Measurements from ENCODE around the gene PRSS2. TPM values are rescaled to one million over a fixed set of nuclear protein-coding genes. Genes with fewer than 3 reads are reported as not detected.

The PRSS2 gene
- total RNA-seq, 2 donors from 2014 or later: not detected

DNA sequence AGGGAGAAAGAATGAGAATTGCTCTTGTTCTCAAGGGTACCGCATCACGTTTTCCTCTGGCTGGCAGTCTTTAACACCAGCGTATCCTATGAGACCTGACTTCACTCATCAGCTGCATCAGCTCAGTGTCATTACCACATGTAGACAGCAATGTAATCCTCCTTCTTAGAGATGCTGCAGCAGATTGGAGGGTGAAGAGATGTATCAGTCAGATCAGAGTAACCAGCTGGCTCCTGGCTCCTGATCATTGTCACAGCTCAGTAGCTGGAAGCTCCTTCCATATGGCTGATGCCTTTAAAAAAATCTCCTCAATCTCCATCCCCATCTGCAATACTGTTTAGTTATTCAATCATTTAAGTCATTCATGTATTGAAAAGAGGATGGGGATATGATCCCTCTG is 44.4 kb downstream of the PRSS2 start:
- Mint-ChIP-seq H3K27me3 (peaks cover 30% of the 10 kb centered on the region), H3K36me3 (ENCODE audit: low read depth) (peaks cover 11% of the 10 kb centered on the region), H3K27ac (peak overlapping the region; percentile 47), H3K4me3 (peak overlapping the region; percentile 28), H3K4me1 (peaks cover 52% of the 10 kb centered on the region)
- DNase-seq (no peak), ATAC-seq (no peak)
- H3K9me3 ChIP-seq (ENCODE audit: control insufficient read depth, low read length, poor library complexity, severe bottlenecking): no peaks in the 10 kb centered on the region

- DNase-seq (no peak), ATAC-seq (no peak)
- Mint-ChIP-seq H3K27me3 (peaks cover 33% of the 10 kb centered on the region), H3K36me3 (ENCODE audit: low read depth) (peaks cover 14% of the 10 kb centered on the region), H3K4me1 (peaks cover 31% of the 10 kb centered on the region), H3K4me3 (no peak overlapping the region), H3K27ac (no peak overlapping the region)
- H3K9me3 ChIP-seq (ENCODE audit: control insufficient read depth, low read length, poor library complexity, severe bottlenecking): no peaks in the 10 kb centered on the region
Measured at GRCh38 chr7:142817506-142817905, 46.7 kb downstream of the PRSS2 start.

DNA sequence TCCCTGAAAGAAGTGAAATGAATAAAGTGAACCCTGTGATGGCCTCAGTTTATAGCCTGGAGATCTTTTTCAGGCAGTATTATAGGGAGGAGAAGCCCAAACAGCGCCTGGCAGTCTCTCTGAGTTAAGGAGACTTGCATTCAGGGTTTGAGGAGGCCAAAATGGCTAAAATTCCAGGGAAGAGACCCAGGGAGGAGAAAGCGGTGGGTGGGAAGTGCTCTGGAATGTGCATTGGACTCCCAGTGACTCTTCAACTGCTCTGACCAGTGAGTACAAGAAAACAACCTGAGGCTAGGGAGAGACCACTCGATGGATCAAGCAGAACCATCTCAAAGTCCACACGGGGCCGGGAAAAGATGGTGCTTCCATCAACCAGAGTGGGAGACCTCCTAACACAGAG is 48.8 kb downstream of the PRSS2 start:
- H3K9me3 ChIP-seq (ENCODE audit: control insufficient read depth, low read length, poor library complexity, severe bottlenecking): no peaks in the 10 kb centered on the region
- H3K27ac Mint-ChIP-seq: peak overlapping the region; percentile 57
- no peak for DNase-seq
- H3K4me1 Mint-ChIP-seq: peaks cover 13% of the 10 kb centered on the region
- ATAC-seq: no peak
- no peak overlapping the region for H3K4me3 Mint-ChIP-seq
- peaks cover 33% of the 10 kb centered on the region for H3K27me3 Mint-ChIP-seq
- H3K36me3 Mint-ChIP-seq (ENCODE audit: low read depth): peaks cover 17% of the 10 kb centered on the region

DNA sequence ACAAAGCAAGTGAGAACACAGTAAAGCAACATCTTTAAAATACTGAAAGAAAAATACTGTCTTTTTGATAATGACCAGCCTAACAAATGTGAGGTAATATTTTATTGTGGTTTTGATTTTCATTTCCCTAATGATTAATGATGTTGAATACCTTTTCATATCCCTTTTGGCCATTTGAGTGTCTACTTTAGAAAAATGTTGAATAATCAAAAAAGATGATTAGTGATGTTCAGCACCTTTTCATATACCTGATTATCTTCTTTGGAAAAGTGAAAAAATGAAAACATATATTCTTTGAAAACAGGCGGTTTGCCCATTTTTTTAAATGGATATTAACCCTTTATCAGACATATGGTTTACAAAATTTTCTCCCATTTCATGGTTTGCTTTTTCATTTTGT is 51.9 kb downstream of the PRSS2 start:
- peaks cover 33% of the 10 kb centered on the region for H3K27me3 Mint-ChIP-seq
- peaks cover 6% of the 10 kb centered on the region for H3K36me3 Mint-ChIP-seq (ENCODE audit: low read depth)
- ATAC-seq: no peak
- peaks cover 3% of the 10 kb centered on the region for H3K4me1 Mint-ChIP-seq
- H3K9me3 ChIP-seq (ENCODE audit: control insufficient read depth, low read length, poor library complexity, severe bottlenecking): no peaks in the 10 kb centered on the region
- DNase-seq: no peak
- no peak overlapping the region for H3K4me3 Mint-ChIP-seq
- H3K27ac Mint-ChIP-seq: no peak overlapping the region

Other genes starting within 250 kb of the PRSS2 start
- not detected for gene PRSS1, start 21.5 kb upstream of the PRSS2 start, total RNA-seq
- 10 to 100 TPM; 52.3 to 59.9 TPM for gene EPHB6, start 84.1 kb downstream of the PRSS2 start, total RNA-seq
- not detected for gene TRPV6, start 114.8 kb downstream of the PRSS2 start, total RNA-seq
- gene TRPV5, start 162.8 kb downstream of the PRSS2 start, total RNA-seq: not detected
- gene LLCFC1, start 168.5 kb downstream of the PRSS2 start, total RNA-seq: not detected
- 1 to 10 TPM in 1 of 2 donors, under 1 TPM in 1; 0.52 to 3.3 TPM for gene KEL, start 191.4 kb downstream of the PRSS2 start, total RNA-seq

Data from T-helper 17 cell (primary cell).